ENCODE results near the gene TEAD4.

Gene TEAD4

GRCh38 chr12:3054374-3054773 is 95.2 kb downstream of the TEAD4 start:
- H3K27ac ChIP-seq (ENCODE audit: low read length) = no peak overlapping the region
- H3K36me3 ChIP-seq (replicated peaks; ENCODE audit: low read depth, low read length) = no peaks in the 10 kb centered on the region
- H3K4me3 ChIP-seq (ENCODE audit: low read length) = no peak overlapping the region
- H3K4me2 ChIP-seq (ENCODE audit: low read length) = no peak overlapping the region
- H3K79me2 ChIP-seq (ENCODE audit: low read length) = no peaks in the 10 kb centered on the region
- H3K4me1 ChIP-seq (ENCODE audit: low read length) = peaks cover 27% of the 10 kb centered on the region
- TF ChIP-seq CTCF (IDR thresholded peaks at IDR 0.05; ENCODE audit: low read depth, low read length) (no peak), EZH2phosphoT487 (IDR thresholded peaks at IDR 0.05; ENCODE audit: low read depth) (no peak)
- no peaks in the 10 kb centered on the region for H3K9me3 ChIP-seq (ENCODE audit: insufficient read depth, low read length)
- H3K27me3 ChIP-seq (ENCODE audit: low read depth, low read length) = no peaks in the 10 kb centered on the region
- no peaks in the 10 kb centered on the region for H4K20me1 ChIP-seq (ENCODE audit: insufficient read depth, low read length)
- H2AFZ ChIP-seq (ENCODE audit: low read depth, low read length) = no peak overlapping the region
- H3K9ac ChIP-seq (ENCODE audit: low read length) = no peak overlapping the region

- no peaks in the 10 kb centered on the region for H3K79me2 ChIP-seq (ENCODE audit: low read length)
- H3K27ac ChIP-seq (ENCODE audit: low read length) = no peak overlapping the region
- no peaks in the 10 kb centered on the region for H4K20me1 ChIP-seq (ENCODE audit: insufficient read depth, low read length)
- no peak overlapping the region for H3K9ac ChIP-seq (ENCODE audit: low read length)
- no peaks in the 10 kb centered on the region for H3K9me3 ChIP-seq (ENCODE audit: insufficient read depth, low read length)
- no peaks in the 10 kb centered on the region for H3K36me3 ChIP-seq (replicated peaks; ENCODE audit: low read depth, low read length)
- H3K4me3 ChIP-seq (ENCODE audit: low read length) = no peak overlapping the region
- no peak overlapping the region for H3K4me2 ChIP-seq (ENCODE audit: low read length)
- H3K4me1 ChIP-seq (ENCODE audit: low read length) = peaks cover 19% of the 10 kb centered on the region
- H2AFZ ChIP-seq (ENCODE audit: low read depth, low read length) = no peak overlapping the region
- no peak for TF ChIP-seq CTCF (IDR thresholded peaks at IDR 0.05; ENCODE audit: low read depth, low read length)
- TF ChIP-seq EZH2phosphoT487 (IDR thresholded peaks at IDR 0.05; ENCODE audit: low read depth) = no peak
- H3K27me3 ChIP-seq (ENCODE audit: low read depth, low read length) = no peaks in the 10 kb centered on the region
Measured at GRCh38 chr12:3055026-3055703, 96.0 kb downstream of the TEAD4 start.

- no peaks in the 10 kb centered on the region for H3K27me3 ChIP-seq (ENCODE audit: low read depth, low read length)
- H3K9me3 ChIP-seq (ENCODE audit: insufficient read depth, low read length) = no peaks in the 10 kb centered on the region
- H2AFZ ChIP-seq (ENCODE audit: low read depth, low read length) = peak overlapping the region; percentile 89
- peak overlapping the region; percentile 36; the same call in 1 of the 2 replicates for H3K4me3 ChIP-seq (ENCODE audit: low read length)
- peak overlapping the region; percentile 58 for H3K4me2 ChIP-seq (ENCODE audit: low read length)
- H3K27ac ChIP-seq (ENCODE audit: low read length) = no peak overlapping the region
- H3K9ac ChIP-seq (ENCODE audit: low read length) = no peak overlapping the region
- H3K36me3 ChIP-seq (replicated peaks; ENCODE audit: low read depth, low read length) = no peaks in the 10 kb centered on the region
- no peak for TF ChIP-seq EZH2phosphoT487 (IDR thresholded peaks at IDR 0.05; ENCODE audit: low read depth)
- no peak for TF ChIP-seq CTCF (IDR thresholded peaks at IDR 0.05; ENCODE audit: low read depth, low read length)
- no peaks in the 10 kb centered on the region for H3K79me2 ChIP-seq (ENCODE audit: low read length)
- no peaks in the 10 kb centered on the region for H4K20me1 ChIP-seq (ENCODE audit: insufficient read depth, low read length)
- peaks cover 17% of the 10 kb centered on the region for H3K4me1 ChIP-seq (ENCODE audit: low read length)
Measured at GRCh38 chr12:3055704-3056467, 96.7 kb downstream of the TEAD4 start.

GRCh38 chr12:3061059-3061458 is 101.9 kb downstream of the TEAD4 start:
- Histone ChIP-seq H3K4me1 (ENCODE audit: low read length) (peaks cover 12% of the 10 kb centered on the region), H3K27me3 (ENCODE audit: low read depth, low read length) (peaks cover 34% of the 10 kb centered on the region), H3K9ac (ENCODE audit: low read length) (no peak overlapping the region), H2AFZ (ENCODE audit: low read depth, low read length) (no peak overlapping the region), H3K9me3 (ENCODE audit: insufficient read depth, low read length) (no peaks in the 10 kb centered on the region), H3K27ac (ENCODE audit: low read length) (no peak overlapping the region), H3K79me2 (ENCODE audit: low read length) (no peaks in the 10 kb centered on the region), H3K4me3 (ENCODE audit: low read length) (no peak overlapping the region), H4K20me1 (ENCODE audit: insufficient read depth, low read length) (no peaks in the 10 kb centered on the region), H3K36me3 (replicated peaks; ENCODE audit: low read depth, low read length) (no peaks in the 10 kb centered on the region), H3K4me2 (ENCODE audit: low read length) (peak overlapping the region; percentile 7; the same call in 1 of the 2 replicates)
- no peak for TF ChIP-seq EZH2phosphoT487 (IDR thresholded peaks at IDR 0.05; ENCODE audit: low read depth)
- no peak for TF ChIP-seq CTCF (IDR thresholded peaks at IDR 0.05; ENCODE audit: low read depth, low read length)
